Glutamatergic neuron (in vitro differentiated cells): Measurements from ENCODE around the gene CUEDC2. TPM values are rescaled to one million over a fixed set of nuclear protein-coding genes. Genes with fewer than 3 reads are reported as not detected.

Source experiments
- DNase-seq: peaks from one replicate; pipeline ENCODE4 v3.0.0; 2022
- H3K27ac Mint-ChIP-seq: one replicate; pipeline ENCODE4 v1.8.0; 2020; ENCODE audit warnings: mild to moderate bottlenecking, mixed read lengths, inconsistent platforms; ENCODE audit not compliant: unreplicated experiment
- H3K27me3 Mint-ChIP-seq: one replicate; pipeline ENCODE4 v1.8.0; 2020; ENCODE audit warnings: mild to moderate bottlenecking, moderate library complexity, mixed read lengths, inconsistent platforms; ENCODE audit not compliant: unreplicated experiment
- H3K36me3 Mint-ChIP-seq: one replicate; pipeline ENCODE4 v1.8.0; 2020; ENCODE audit warnings: mild to moderate bottlenecking, mixed read lengths, inconsistent platforms; ENCODE audit not compliant: unreplicated experiment
- H3K4me1 Mint-ChIP-seq: one replicate; pipeline ENCODE4 v1.8.0; 2020; ENCODE audit warnings: mild to moderate bottlenecking, low read depth, mixed read lengths, inconsistent platforms; ENCODE audit not compliant: unreplicated experiment
- H3K4me3 Mint-ChIP-seq: one replicate; pipeline ENCODE4 v1.8.0; 2020; ENCODE audit warnings: mild to moderate bottlenecking, mixed read lengths, inconsistent platforms; ENCODE audit not compliant: unreplicated experiment
- H3K9me3 Mint-ChIP-seq: one replicate; pipeline ENCODE4 v1.8.0; 2020; ENCODE audit warnings: mild to moderate bottlenecking, moderate library complexity, mixed read lengths, inconsistent platforms; ENCODE audit not compliant: unreplicated experiment
- long read RNA-seq: library from polyadenylated mRNA; unstranded; transcript quantifications from one replicate; pipeline ENCODE4 v2.0.0, GENCODE V29; 2020; ENCODE audit not compliant: unreplicated experiment
- total RNA-seq: library from RNA; stranded (reverse); fragmentation: NEBNext Ultra II Directional; extraction: Animal tissue kit (Norgen Biotek cat#: 25700); gene quantifications from one replicate; pipeline ENCODE4 v1.2.1, GENCODE V29; 2021; ENCODE audit not compliant: unreplicated experiment
- TF ChIP-seq, protein P1 (sequence below): fragments of 200-600 bp; sonication (generic); IDR thresholded peaks from one replicate; pipeline ENCODE4 v1.5.0; 2021; ENCODE audit not compliant: partially characterized antibody, unreplicated experiment

CUEDC2 gene, protein sequence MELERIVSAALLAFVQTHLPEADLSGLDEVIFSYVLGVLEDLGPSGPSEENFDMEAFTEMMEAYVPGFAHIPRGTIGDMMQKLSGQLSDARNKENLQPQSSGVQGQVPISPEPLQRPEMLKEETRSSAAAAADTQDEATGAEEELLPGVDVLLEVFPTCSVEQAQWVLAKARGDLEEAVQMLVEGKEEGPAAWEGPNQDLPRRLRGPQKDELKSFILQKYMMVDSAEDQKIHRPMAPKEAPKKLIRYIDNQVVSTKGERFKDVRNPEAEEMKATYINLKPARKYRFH
- 104 TPM for total RNA-seq
- long read RNA-seq, transcript CUEDC2-201 (9 exons, 1,191 nt) = major isoform, 134 of 162 reads
- long read RNA-seq, partial matches to known transcripts = 13 of 162 reads
- long read RNA-seq, other reads (novel, unspliced or antisense) = 15 of 162 reads

DNA sequence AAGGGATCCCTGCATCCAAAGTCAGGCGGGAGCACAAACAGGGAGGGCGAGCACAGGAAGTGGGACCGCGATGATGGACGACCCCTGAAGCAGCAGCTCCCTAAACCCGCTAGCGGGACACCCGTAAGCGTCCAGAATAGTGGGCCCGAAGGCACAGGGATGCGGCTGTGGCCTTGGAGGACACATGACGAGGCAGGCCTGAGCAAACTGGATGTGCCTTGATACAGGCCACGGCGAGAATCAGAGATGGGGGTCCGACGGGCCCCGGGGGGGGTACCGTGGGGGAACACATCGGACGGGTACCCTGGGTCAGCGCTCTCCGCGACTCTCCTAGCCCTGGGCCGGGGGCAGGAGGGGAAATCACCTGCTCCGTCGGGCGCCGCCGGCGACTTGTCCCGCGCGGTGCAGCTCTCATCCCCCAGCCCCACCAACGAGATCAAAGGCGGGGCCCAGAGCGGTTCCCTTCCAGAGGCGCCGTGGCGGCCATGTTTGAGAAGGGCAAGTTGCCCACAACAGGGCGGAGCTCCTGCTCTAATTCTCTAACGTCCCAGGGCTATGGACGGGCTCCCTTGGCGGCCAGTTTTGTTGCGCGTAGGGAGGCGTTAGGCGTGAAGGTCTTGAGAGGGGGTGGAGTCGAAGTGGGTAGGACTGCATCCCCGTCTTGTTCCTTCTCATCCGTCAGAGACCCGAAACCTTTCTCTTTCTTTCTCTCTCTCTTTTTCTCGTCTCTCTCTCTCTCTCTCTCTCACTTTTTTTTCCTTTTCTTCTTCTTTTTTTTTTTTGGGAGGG lies at the start of gene CUEDC2:
TSS of gene CUEDC2 (minus strand) at position 413 of the 789 bp plus-strand sequence. CDS start 7,386 bp downstream, outside the sequence.
- H3K27me3 Mint-ChIP-seq = peaks cover 15% of the 10 kb centered on the region

DNA sequence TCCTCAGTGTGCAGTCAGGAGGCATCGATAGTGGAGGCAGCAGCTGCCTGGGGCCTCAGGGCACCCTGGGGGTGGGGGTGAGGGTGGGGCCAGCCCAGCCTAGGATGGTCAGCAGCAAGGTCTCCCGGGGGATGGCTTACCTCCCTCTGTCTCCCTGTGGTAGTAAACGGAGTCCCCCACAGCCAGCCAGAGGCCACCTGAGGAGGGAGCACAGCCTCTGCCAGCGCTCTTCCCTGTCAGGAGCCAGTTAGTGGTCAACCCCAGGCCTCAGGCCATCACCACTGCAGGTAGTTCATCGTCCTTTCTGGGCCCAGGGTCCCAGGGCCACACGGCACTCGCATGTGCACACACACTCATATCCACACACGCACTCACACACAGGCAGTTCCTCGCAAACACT lies 48.0 kb upstream of the CUEDC2 start:
- H3K27me3 Mint-ChIP-seq = peaks cover 2% of the 10 kb centered on the region
- no peak overlapping the region for H3K4me3 Mint-ChIP-seq
- peaks cover 9% of the 10 kb centered on the region for H3K4me1 Mint-ChIP-seq
- TF ChIP-seq, protein P1, sequence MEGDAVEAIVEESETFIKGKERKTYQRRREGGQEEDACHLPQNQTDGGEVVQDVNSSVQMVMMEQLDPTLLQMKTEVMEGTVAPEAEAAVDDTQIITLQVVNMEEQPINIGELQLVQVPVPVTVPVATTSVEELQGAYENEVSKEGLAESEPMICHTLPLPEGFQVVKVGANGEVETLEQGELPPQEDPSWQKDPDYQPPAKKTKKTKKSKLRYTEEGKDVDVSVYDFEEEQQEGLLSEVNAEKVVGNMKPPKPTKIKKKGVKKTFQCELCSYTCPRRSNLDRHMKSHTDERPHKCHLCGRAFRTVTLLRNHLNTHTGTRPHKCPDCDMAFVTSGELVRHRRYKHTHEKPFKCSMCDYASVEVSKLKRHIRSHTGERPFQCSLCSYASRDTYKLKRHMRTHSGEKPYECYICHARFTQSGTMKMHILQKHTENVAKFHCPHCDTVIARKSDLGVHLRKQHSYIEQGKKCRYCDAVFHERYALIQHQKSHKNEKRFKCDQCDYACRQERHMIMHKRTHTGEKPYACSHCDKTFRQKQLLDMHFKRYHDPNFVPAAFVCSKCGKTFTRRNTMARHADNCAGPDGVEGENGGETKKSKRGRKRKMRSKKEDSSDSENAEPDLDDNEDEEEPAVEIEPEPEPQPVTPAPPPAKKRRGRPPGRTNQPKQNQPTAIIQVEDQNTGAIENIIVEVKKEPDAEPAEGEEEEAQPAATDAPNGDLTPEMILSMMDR = no peak
- H3K27ac Mint-ChIP-seq = no peak overlapping the region
- no peak for DNase-seq
- H3K9me3 Mint-ChIP-seq = peaks cover 18% of the 10 kb centered on the region
- H3K36me3 Mint-ChIP-seq = no peaks in the 10 kb centered on the region

More for the DNA sequence above, at the start of gene CUEDC2:
- Mint-ChIP-seq H3K36me3 (no peaks in the 10 kb centered on the region), H3K4me1 (peaks cover 8% of the 10 kb centered on the region), H3K27ac (peak within 1 kb of the TSS; percentile 97), H3K4me3 (peak within 1 kb of the TSS; percentile 98), H3K9me3 (peaks cover 7% of the 10 kb centered on the region)
- DNase-seq = peak; percentile 98
- TF ChIP-seq, protein P1 = no peak

DNA sequence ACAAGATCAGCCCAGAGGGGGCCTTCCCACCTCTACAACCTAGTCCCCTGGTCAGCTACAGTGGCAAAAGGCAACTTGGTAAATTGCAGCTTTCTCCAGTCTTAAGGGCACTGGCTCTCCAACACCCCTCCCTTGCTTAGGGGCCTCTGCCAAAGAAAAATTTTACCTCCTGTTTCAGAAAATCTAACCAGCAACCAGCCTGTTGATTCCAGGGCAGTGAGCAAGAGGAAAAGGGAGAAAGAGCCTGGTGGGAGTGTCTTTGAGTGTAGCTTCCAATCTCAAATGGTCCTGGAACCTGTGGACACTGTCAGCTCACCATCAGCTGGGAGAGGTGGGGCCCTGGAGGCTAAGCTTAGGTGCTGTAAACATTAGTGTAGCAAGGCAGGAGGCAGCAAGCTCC lies 47.3 kb upstream of the CUEDC2 start:
- Mint-ChIP-seq H3K9me3 (peaks cover 16% of the 10 kb centered on the region), H3K36me3 (no peaks in the 10 kb centered on the region), H3K27me3 (peaks cover 4% of the 10 kb centered on the region), H3K4me1 (peaks cover 5% of the 10 kb centered on the region), H3K4me3 (no peak overlapping the region), H3K27ac (no peak overlapping the region)
- TF ChIP-seq, protein P1 = no peak
- DNase-seq = no peak

DNA sequence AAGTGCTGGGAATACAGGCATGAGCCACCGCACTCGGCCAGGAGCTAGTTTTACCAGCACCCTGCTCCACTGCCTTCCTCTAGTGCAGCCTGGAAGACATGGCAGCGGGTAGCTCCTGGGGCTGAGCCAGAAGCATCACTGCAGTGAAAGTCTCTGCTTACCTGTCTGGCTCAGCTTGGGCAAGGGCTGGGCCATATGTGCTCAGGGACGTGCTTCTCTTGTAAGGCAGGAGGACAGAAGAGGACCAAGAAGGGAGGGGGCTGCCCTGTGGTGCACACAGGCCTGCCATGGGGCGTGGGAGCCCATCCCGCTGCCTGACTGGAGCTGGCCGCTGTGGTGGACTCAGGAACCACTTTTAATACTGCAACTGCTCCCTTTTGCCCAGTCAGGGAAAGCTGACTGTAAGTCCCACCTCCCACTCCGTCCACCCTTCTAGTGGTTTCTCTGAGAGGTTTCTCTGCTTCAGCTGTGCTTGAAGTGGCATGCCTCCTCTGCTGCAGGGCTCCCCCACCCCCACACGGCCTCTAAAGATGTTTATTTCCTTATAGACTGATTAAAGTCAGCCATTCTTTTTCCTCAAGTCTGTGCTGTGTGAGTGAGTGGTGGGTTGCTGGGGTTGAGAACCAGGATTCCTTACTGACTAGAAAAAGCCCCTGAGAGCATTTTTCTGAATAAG lies 44.2 kb upstream of the CUEDC2 start:
- Mint-ChIP-seq H3K4me1 (peaks cover 5% of the 10 kb centered on the region), H3K4me3 (no peak overlapping the region), H3K27me3 (peaks cover 7% of the 10 kb centered on the region), H3K9me3 (peaks cover 16% of the 10 kb centered on the region), H3K36me3 (no peaks in the 10 kb centered on the region), H3K27ac (no peak overlapping the region)
- TF ChIP-seq, protein P1 = no peak
- DNase-seq = no peak
